ENCODE results near the gene RAD21L1. TPM values are rescaled to one million over a fixed set of nuclear protein-coding genes. Genes with fewer than 3 reads are reported as not detected.

RAD21L1 gene
- total and polyA plus RNA-seq, 2 of the 8 experiments (the other 6 are each of a cell fraction or from before 2014, with no cell fraction given), result 0.06 to 0.26 TPM

DNA sequence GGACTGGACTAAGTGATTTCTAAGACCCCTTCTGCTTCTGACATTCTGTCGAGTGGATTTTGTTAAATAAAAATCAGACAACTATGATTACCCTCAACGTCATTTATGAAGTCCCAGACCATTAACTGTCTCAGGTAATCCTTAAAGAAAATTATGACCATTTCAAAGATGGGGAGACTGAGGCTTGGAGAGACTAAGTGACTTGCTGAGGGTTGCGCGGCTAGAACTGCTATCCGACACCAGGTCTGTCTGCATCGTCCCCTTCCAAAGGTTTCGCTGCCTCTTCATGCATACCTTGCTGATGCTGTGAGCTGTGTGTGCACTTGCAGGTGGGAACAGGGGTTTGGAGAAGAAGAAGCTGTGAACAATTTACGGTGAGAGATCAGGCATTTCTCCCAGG, 43.4 kb downstream of the RAD21L1 start (continued):
- TF ChIP-seq, protein P1, sequence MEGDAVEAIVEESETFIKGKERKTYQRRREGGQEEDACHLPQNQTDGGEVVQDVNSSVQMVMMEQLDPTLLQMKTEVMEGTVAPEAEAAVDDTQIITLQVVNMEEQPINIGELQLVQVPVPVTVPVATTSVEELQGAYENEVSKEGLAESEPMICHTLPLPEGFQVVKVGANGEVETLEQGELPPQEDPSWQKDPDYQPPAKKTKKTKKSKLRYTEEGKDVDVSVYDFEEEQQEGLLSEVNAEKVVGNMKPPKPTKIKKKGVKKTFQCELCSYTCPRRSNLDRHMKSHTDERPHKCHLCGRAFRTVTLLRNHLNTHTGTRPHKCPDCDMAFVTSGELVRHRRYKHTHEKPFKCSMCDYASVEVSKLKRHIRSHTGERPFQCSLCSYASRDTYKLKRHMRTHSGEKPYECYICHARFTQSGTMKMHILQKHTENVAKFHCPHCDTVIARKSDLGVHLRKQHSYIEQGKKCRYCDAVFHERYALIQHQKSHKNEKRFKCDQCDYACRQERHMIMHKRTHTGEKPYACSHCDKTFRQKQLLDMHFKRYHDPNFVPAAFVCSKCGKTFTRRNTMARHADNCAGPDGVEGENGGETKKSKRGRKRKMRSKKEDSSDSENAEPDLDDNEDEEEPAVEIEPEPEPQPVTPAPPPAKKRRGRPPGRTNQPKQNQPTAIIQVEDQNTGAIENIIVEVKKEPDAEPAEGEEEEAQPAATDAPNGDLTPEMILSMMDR (IDR thresholded peaks at IDR 0.05; ENCODE audit: control extremely low read depth in 1 of 3, insufficient read depth in 1 of 3, low read depth in 1 of 3, low read length in 3 of 3), result no peak
- TF ChIP-seq RAD21 (IDR thresholded peaks at IDR 0.05 in 1 of 2, conservative IDR thresholded peaks at IDR 0.05 in 1 of 2; ENCODE audit: low read depth in 2 of 2, low read length in 2 of 2) (no peak), CHD2 (IDR thresholded peaks at IDR 0.05; ENCODE audit: low read length) (no peak), POLR2AphosphoS5 (IDR thresholded peaks at IDR 0.05; ENCODE audit: low read depth, low read length) (no peak), GTF2F1 (IDR thresholded peaks at IDR 0.05; ENCODE audit: borderline replicate concordance, low read depth, low read length) (no peak)

Data from H1 (cell line).